Measurements from ENCODE around the gene GRHL1.

- TF ChIP-seq REST (IDR thresholded peaks at IDR 0.05) (no peak), CTCF (IDR thresholded peaks at IDR 0.05; ENCODE audit: low read depth, low read length, missing input control) (no peak), TAF1 (conservative IDR thresholded peaks at IDR 0.05) (no peak), FOXA1 (IDR thresholded peaks at IDR 0.05) (no peak), EGR1 (IDR thresholded peaks at IDR 0.05; ENCODE audit: low read depth in 2 of 2) (no peak), ZBTB33 (IDR thresholded peaks at IDR 0.05) (no peak), RAD21 (IDR thresholded peaks at IDR 0.05) (no peak), JUND (IDR thresholded peaks at IDR 0.05) (no peak), FOXA2 (IDR thresholded peaks at IDR 0.05) (no peak)
Measured at GRCh38 chr2:10038123-10038522, 86.6 kb downstream of the GRHL1 start.

All from liver (tissue), 3 donors.